NOMO-1 (cell line): ENCODE data around the gene SORL1-AS1.

Experiments used
- DNase-seq, 2 experiments: peaks; one replicate each; lab custom pipeline; 2025; ENCODE audit not compliant: unreplicated experiment in 2 of 2; lab: John Stamatoyannopoulos, UW

Gene SORL1-AS1

DNA sequence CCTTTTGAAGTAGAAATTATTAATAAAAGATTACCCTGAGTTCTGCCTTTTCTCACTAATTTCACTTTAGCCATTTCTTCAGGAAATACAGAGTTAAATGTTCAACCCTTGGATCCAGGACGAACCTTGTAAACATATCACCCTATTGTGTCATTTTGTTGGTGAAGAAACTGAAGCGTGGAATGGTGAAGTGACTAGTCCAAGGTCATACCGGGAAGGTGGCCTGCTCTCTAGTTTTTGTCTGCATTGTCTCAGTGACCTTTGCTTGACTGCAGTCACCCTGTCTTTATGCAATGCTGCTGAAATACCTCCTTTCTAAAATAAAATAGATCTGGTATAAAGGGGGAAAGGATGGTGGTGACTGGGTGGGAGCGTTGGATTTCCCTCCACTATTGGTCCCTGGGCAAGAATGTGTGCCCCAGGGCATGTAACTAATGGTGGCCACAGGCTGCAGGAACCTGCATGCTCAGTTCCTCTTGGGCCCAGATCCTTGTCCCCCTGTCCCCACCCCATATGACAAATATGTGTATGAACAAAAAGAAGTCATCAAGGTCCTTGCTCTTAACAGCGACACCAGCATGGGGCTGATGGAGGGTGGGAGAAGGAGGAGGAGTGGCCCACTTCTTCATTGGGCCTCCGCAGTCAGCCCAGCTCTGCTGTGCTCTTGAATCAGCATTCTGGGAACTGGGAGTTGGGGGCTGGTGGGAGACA lies 977 bp upstream of the SORL1-AS1 start:
- no peak for DNase-seq

DNA sequence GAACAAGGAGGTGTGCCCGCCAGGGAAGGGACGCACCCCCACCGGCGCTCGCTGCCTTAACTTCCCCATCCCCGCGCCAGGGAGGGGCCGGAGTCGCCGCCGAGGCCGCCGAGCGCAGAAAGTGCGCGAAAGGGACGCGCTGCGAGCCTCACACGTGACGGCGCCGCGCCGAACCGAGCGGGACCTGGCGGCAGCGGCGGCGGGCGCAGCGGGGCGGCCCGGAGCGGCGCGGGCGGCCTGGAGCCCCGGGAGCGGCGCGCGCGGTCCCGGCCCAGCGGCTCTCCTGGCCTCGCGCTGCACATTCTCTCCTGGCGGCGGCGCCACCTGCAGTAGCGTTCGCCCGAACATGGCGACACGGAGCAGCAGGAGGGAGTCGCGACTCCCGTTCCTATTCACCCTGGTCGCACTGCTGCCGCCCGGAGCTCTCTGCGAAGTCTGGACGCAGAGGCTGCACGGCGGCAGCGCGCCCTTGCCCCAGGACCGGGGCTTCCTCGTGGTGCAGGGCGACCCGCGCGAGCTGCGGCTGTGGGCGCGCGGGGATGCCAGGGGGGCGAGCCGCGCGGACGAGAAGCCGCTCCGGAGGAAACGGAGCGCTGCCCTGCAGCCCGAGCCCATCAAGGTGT lies 670 bp downstream of the SORL1-AS1 start, which contains the start of gene SORL1:
SORL1 (plus strand) TSS at position 329 of the 623 bp plus-strand sequence; CDS start at position 347, 18 bp downstream.
- DNase-seq = peak; percentile 48 to 54

DNA sequence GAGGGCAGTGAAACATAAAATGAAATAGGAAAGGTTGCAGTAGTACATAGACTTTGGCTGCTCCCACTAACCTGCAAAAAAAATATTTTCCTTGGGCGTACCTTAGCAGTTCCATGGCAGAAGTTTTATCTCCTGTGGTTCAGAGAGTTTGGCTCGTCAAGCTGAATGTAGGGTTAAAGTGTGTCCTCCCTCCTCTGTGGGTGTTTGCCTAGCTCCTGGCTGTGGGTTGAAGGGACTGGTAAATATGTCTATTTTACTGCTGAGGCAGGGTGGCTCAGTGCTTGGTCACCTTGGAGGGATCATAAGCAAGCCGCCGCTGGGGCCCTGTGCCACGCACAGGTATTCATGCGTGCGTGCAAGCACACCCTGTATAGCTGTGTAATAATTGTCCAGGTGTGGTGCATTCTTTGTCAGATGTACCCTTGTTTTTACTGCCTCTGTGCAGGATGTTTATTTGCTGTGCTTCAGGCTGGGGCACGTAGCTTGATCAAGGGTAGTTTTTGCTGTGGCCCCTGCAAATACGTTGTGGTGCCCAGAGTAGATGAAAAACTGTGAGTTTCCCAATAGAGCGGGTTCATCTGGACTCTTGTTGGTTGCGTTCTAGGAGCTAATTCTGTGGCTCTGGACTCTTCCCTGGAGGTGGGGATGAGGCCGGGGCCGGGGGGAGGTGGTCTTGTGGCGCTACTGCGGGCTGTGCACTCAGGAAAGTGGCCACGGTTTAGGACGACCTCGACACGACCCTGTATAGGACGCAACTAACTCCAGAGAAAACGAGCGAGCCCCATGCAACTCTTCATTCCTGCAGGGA lies 1.4 kb downstream of the SORL1-AS1 start:
- DNase-seq = no peak

DNA sequence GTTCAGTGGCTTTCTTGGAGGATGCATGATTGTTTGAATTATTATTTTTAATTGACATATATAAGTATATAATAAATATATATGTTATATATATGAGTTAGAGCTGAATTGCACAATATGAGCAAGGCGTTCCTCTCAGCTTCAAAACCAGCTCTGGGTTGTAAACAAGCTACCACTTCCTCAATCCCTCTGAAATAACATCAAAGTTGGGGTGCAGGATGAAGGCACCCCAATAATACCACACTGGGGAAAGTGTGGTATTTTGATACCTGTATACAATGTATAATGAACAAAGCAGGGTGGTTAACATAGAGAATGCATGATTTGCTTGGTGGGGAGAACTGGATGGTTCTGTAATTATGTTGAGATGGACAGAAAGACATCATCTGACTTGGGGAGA lies 2.4 kb downstream of the SORL1-AS1 start:
- DNase-seq = peak; percentile 19 to 24

DNA sequence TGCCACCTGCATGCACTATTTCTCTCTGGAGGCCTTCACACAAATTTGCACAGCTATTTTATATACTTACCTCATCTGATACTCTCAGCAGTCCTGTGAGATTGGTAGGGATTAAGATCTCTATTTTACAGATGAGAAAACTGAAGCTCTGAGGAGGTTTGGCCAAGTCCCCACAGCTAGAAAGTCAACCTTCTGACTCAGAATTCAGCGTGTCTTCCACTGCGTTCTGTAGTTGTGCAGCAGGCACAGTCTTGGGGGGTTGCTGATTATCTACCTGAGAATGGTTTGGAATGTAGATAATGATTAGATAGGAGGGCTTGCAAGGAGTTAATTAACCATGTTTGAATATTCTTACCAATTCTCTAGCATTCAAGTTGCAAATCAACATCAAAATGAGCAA lies 3.1 kb downstream of the SORL1-AS1 start:
- no peak for DNase-seq

DNA sequence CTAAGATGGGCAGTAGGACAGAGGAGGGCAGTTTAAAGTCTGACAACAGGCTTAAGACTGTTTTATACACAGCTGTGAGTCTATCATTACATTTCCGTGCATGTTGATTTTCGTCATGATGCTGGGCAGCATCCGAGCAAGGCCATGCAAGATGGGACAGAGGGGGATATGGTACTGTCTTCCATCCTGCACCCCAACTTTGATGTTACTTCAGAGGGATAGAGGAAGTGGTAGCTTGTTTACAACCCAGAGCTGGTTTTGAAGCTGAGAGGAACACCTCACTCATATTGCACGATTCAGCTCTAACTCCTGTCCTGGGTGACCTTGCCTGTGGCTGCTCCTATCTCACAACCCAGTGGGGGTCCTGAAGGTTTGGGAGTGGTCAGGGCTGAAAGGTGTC lies 3.6 kb downstream of the SORL1-AS1 start:
- peak in 1 of 2 experiments; percentile 20 for DNase-seq

DNA sequence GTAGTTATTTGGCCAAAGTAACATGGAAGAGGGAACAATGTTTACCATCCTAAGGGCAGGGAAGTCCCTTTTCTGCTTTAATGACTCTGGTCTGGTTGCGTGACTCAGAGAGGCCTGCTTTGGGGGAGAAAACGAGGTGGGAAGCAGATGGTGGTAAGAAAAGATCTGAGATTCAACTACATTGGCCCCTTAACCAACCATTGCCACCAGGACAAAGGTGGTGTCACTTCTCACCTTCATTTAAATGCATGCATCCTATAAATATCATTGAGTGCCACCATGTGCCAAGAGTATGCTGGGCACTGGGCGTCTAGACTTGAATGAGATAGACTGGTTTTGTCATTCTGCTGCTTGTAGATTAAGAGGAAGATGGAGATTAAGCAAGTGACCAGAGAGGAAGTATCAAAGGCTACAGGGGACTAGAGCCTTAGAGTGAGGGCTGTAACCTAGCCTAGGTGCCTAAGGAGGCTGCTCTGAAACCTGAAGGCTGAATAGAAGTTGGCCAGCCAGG lies 4.3 kb downstream of the SORL1-AS1 start:
- DNase-seq = peak; percentile 70 to 86

DNA sequence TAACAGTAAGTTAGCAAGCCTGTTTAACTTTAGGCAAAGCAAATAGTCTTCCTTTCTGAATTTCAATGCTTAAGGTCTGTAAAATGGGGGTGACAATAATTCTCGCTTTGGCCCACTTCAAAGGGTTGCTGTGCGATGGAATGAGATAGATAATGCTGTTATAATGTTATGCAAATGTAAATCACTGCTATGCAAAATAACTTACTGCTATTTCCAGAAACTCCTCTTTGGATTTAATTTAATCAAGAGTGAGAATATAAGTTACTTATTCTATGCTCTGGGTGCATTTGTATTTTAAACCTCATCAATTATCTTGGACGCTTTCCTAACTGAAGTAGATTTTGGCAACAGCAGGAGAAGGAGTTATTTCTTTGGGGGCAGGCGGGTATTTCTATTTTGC lies 4.8 kb downstream of the SORL1-AS1 start:
- no peak for DNase-seq

DNA sequence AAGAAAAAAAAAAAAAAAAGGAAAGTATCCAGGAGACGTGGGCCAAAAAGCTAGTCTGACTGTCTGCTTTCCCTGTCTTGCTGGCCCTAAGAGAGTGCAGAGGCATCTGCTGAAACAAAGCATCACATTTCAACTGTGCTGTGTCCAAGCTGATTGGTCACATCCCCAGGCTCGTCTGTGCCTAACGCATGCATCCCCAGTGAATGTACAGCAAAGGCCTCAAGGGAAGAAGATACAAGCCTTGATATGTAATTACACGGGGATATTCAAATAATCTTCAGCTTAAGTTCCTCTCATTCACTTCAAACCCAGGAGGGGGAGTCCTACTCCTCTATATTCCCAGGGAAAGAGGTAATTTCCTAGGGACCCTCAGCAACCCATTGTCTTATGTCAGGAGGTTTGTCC lies 6.0 kb downstream of the SORL1-AS1 start:
- DNase-seq = no peak

DNA sequence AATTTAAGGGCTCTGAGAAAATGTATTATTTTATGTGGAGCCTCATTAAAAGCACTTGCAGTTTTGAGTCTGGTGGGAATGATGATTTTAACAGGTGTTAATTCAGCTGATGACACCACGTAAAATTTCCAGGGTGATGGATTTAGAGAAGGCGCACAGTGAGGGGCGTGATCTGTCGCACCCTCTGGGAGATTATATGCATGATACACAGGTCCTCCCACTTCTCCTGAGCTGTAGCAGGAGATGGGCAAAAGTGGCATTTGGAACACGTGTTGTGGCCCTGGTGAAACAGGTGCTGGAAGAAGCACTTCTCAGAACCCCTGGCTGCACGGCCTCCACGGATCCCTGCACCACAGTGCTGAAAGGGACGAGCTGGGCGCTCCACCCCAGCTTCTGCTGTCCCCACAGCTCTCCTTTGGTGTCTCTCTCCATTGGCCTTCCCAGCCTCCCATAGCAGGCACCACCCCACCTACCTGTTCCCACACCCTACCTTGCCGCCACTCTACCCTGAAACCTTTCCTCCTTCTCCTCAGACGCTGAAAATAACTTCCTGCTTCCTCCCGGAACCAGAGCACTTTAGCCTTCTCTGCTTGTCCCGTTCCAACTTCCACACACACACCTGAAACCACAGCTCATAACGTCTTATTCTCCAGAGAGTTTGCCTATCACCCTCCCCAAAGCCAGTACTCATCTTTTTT lies 7.5 kb downstream of the SORL1-AS1 start:
- DNase-seq = no peak

DNA sequence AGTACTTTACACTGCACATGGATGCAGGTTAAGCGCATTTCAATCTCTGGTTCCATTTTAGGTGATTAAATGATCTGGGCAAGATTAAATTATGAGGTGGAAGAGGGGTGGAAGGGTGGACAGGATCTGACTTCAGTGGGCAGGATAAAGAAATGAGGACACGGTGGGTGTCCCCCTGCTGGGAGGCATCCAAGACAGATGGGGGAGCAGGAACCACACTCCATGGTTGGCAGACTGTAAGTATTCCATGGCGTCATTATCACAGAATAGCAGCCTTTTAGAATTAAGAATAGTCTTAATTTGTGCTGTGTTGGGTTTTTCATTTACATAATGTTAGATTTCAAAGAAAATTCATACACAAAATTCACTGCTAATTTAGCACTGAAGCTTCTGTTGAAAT lies 8.2 kb downstream of the SORL1-AS1 start:
- no peak for DNase-seq

DNA sequence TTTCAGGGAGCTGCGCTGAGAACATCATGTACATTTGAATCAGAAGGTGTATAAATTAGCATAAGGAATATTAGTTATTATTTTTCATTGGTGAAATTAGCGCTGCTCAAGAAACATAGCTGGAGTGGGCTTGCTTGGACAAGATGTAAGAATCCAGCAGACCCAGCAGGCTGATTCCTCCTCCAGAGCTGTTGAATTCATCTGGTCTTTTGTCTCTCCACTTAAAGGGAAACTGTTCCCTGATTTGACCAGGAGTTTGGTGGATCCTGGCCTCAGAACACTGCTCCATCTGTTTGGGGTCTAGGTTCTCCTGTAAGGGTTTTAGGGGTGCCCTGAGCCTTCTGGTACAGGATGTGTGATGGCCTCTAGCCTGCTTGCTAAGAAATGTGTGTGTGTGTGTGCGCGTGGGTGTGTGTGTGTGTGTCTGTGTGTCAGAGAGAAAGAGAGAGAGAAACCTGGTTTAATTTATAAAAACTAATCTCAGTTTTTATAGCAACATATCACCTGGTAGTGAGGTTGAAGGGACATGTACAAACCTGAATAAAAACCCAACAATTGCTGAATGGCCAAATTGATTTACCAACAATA lies 9.0 kb downstream of the SORL1-AS1 start:
- DNase-seq = no peak

DNA sequence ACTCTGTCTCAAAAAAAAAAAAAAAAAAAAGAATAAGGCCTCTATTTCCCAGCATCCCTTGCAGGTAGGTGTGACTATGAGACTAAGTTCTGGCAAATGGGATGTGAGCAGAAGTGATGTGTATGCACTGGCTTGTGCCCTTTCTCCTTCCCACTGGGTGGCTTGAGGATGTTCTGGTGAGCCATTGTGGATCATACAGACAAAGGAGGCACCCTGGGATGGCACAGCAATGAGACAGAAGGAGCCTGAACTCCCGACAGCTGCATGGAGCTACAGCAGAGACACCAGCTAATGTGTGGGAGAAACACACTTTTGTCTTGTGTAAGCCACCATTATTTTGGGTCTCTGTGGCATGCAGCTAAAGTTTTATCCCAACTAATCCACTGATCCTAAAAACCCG lies 11.2 kb downstream of the SORL1-AS1 start:
- no peak for DNase-seq

DNA sequence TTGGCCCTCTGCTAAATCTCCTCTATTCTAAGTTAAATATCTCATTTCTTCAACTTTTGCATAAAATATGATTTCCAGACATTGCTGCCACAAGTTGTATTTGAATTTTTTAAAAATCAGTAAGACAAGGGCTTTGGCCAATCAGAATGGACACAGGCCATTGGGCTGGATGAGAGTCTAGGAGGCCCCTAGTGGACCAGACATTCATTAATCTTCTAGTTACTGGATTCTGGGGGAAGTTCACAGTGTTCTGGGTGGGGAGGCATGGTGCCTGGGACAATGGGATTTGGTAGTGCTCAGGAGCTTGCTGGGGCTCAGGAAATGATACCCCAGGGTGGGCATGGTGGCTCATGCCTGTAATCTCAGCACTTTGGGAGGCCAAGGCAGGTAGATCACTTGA lies 13.0 kb downstream of the SORL1-AS1 start:
- DNase-seq = no peak

DNA sequence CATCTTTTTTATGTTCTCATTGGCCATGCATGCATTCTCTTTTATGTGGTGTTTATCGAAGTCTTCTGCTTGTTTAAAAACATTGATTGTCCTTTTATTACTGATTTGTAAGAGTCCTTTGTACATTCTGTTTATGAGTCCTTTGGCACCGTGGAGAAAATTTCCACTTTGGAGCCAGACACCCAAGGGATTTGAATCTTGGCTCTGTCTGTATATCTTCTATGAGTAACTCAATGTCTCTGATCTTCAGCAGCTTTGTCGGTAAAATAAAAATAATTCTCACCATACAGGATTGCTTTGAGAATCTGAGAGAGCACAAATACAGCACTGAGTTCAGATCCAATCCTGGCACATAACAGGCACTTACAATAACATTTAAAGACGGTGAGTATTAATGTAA lies 13.4 kb downstream of the SORL1-AS1 start:
- DNase-seq = no peak

DNA sequence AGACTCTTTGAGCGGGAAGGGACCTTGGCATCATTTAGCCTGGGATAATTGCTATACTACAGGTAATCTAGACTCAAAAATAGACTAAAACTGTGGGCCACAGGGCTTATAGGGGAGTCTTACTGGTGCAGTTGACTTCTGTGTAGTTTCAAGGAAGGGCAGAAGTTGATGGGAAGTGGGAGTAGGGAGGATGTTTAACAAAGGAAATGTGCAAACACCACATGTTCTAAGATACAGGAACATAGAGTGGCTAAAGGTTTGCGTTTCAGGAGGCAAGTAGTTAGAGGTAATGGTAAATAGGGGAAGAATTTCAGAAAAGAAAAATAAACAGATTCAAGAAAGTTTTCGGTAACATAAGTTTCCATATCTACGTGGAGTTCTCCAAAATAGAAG lies 15.1 kb downstream of the SORL1-AS1 start:
- DNase-seq = no peak

DNA sequence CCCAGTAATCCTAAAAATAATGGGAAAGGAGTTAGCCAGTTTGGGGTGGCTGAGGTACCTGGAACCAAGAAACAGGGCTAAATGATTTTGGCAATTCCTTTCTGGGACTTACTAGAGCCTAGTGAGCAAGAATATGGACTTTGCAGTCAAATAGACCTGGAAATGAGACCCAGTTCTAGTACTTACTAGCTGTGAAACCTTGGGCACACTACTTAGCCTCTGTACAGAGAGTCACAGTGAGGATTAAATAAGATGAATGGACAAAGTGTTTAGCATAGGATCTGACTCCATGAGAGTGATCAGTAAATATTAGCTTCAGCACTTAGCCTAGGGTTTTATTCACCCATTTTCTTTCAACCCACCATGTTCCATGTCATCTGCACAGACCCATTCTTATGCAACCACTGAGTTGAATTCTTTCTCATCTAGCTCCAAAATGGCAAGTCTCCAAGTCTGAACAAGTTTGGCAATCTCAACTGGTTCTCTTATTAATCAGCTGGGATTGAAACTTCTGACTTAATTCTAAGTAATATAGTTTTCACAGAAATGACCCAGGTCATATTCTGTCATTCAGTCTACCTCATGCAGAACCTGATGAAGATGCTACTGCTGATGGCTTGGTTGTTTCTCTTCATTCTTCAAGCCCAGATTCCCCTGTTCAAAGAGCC lies 15.6 kb downstream of the SORL1-AS1 start:
- no peak for DNase-seq

DNA sequence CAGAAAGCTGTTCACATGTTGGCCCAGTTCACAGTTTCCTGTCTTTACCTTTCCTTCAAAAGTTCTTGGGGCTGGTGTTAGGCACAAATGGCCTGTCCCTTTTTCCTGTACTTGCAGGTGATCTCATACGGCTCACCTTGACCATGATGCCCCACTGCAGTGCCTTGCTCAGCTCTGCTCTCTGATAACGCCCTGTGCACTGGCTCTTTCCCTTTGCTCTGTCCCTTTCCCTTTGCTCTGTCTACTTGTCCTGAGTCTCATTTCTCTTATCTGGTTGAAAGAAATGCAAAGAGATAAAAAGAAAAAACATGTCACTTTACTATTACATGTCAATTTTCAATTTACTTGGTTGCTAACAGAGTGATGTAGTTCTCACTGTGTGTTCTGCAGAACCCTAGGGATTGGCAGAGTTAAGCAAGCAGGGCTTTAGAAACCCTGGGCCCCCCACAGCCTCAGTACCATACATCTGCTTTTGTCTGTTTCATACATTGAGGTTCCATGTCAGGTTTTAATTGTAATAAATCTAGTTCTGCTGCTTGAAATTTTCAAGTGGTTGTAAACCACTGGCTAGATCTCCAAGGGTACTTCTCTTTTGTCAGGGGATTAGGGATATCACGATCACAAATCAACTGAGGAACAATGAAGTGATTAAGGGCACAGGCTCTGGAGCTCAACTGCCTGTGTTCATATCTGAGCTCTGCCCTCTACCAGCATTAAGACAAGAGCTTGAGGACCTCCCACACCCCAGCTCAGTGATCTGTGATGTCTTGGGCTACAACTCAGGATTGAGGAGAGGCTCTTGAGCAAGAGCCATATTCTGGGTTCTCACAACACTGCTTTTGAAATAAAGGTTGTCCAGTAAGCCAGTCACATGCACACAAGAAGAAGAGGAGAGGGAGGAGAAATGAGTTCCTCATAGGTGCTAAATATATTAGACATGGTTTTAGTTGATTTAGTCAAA lies 16.9 kb downstream of the SORL1-AS1 start:
- peak; percentile 81 to 91 for DNase-seq

DNA sequence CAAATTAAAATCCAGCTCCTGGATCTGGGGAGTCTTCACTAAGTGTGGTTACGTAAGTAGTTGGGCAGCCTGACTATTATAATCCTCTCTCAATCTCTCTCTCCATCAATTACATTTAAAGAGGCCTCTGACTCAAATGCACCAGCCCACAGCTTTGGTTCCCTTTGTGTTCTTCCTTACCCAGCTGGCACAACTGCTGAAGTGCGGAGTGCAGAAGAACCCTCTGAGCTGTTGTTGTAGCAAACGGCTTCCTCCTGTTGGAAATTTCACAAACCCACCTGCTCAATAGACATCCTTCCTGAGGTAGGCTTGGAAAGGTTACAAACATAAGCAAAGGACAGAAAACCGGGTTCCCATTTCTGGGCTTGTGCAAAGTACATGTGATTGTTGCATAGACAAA lies 17.6 kb downstream of the SORL1-AS1 start:
- DNase-seq = peak; percentile 19 to 55
